Measurements from ENCODE around the gene RPS18.

DNA sequence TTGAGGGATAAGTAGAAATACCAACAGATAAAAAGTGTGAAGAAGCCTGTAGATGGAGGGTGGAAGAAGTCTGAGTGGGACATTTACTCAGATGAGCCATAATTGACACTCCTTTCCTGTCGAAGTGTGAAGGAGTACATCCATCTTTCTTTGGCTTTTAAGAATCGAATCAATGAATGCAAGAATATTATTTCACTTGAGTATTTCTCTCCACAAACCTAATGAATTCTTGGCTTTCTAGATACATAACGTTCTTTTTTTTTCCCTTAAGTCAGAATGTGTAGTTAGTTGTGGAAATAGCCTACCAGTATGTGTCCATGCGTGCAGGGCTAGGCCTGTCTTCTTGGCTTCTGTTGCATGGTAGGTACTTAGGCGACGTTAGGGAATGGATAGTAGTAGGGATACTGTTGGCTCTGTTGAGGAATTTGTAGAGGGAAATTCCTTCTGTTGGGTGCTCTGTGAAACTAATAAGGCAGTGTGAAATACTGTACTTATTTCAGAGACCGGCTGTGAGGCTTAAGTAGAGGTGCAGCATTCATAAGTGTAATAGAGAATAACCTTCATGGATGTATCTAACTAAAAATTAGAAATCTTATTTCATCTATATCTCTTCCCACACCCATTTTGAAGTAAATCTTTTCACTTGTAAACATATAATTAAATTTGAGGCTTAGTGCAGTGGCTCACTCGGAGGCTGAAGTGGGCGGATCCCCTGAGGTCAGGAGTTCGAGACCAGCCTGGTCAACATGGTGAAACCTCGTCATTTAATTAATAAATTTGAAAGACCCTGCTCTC, 1.5 kb downstream of the RPS18 start:
- TF ChIP-seq TAF1 (IDR thresholded peaks at IDR 0.05; ENCODE audit: borderline replicate concordance, low read depth, low read length) = no peak
- TF ChIP-seq POLR2AphosphoS5 (IDR thresholded peaks at IDR 0.05; ENCODE audit: low read depth, low read length) = no peak; the same call in 1 of the 2 replicates

All from GM12892 (cell line).